Pons (tissue), 1 donor: ENCODE results near the gene YES1.
A peak's percentile ranks its signal among the peaks of the same experiment; 100 is the strongest.
"Not testable (repeated sequence)": the region's sequence is repeated elsewhere in the genome, so short reads cannot be mapped to it uniquely, and the experiment has no call there.

Source experiments
- DNase-seq: peaks from one replicate; pipeline ENCODE4 v3.0.0-alpha.2; 2016; ENCODE audit warnings: low spot score

Gene YES1

DNA sequence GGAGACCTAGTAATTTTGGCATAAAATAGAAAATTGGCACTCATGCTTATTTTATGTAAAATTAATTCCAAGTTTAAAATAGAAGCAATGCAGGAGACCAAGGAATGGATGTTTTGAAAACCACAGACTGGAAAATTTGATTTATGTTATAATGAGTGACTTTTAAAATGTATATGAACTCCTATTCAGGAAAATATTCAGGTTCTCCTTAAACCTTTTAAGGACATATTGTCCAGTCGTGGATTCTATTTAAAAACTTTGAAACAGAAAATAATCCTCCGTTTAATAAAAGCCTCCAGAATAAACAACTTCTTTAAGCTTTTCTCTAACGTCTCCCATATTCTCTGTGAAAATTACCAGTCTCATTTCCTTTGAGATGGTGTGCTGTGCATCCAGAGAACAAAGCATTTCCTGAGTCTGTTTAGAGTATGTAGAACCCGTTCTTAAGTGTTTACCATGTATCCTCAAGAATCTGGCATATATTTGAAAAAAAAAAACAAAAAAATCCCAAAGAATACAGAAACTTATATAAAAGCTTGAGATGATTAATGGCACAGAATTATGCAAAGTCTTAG lies 8.6 kb upstream of the YES1 start:
- DNase-seq = no peak

DNA sequence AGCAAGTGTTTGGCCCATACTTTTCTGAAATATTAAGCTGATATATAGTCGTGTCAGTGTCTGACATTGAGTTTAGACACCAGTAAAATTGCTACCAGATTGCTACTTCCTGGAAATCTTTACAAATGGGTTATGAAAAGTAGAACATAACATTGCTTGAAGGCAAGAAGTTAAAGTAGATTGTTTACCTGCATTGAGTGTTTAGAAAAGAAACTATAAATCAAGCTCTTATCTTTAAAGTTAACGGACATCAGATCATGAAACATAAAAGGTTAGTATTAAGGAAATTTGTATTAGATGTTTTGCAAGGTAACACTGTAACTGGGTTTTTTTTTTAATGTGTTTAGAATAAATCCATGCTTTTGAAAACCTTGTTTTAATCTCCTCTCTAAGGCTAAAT lies 4.8 kb upstream of the YES1 start:
- DNase-seq = no peak

DNA sequence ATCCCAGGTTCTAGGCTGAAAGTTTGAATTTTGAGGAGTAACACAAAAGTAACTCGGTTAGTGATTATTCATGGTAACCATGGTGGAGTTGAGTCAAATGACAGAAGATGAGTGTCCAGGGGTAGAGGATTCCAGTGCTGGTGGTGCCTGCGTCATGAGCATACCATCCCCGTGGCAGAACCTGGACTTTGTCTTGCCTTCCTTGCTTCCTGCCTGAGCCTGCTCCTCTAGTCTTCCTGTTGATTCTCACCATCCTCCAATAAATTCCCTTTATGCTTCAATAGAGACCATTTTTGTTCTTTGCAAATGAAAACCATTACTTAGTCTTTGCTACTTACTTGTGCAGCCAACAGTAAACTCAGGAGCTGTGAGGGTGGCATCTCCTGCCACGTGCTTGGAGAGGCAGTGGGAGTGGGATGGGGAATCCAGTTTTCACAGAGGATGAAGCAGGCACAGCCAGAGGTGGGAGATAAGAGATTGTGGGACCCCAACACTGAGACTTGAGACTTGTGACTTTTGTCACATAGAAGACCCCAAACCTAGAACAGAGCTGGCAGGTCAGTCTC lies 4.1 kb upstream of the YES1 start:
- DNase-seq = no peak

DNA sequence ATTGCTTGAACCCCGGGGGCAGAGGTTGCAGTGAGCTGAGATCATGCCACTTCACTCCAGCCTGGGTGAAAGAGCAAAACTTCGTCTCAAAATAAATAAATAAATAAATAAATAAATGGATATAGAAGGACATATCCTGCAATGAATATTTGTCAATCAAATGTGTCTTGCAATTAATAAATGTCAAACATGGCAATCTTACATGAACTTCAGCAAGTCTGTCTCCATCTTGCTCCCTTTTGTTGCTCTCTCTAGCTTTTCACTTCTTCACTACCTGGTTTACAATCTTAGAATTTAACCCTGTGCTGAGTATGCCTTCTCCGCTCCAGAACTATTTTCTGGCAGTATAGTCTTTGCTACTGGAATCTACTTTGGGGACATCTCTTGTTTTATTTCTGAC lies 3.3 kb upstream of the YES1 start:
- DNase-seq = no peak

DNA sequence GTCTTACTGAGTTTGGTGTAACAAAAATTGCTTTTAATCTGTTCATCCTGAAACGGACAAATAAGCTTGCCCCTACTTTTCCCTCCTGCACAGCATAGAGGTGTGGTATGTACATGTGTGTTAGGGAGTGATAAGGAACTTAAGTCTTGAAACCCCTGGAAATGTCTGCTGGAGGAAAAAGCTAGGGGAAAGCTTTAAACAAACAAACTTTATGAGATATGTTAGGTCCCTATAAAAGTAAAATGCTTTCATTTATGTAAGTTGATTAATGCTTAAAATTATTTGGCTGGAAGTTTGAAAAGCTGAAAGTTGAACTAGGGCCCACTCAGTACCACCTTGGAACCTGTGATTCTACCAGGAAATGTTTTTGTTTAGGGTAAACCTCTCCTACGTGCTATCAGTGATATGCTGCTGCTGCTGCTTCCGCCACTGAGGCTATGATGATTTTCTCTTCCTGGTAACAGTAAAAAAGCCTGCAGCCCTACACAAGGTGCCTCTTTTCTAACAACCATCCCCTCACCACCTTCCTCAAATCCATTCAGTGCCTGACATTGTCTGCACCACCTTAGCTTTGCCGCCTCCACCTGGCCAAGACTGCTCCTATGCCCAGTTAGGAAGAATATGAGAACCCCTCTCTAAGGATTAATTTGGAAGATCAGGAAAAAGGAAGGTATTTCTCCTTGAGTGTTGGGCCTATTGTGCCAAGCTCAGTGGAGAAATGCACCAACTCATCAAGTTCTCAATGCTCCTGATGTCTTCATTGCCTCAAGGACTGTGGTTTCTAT lies 2.5 kb upstream of the YES1 start:
- no peak for DNase-seq

DNA sequence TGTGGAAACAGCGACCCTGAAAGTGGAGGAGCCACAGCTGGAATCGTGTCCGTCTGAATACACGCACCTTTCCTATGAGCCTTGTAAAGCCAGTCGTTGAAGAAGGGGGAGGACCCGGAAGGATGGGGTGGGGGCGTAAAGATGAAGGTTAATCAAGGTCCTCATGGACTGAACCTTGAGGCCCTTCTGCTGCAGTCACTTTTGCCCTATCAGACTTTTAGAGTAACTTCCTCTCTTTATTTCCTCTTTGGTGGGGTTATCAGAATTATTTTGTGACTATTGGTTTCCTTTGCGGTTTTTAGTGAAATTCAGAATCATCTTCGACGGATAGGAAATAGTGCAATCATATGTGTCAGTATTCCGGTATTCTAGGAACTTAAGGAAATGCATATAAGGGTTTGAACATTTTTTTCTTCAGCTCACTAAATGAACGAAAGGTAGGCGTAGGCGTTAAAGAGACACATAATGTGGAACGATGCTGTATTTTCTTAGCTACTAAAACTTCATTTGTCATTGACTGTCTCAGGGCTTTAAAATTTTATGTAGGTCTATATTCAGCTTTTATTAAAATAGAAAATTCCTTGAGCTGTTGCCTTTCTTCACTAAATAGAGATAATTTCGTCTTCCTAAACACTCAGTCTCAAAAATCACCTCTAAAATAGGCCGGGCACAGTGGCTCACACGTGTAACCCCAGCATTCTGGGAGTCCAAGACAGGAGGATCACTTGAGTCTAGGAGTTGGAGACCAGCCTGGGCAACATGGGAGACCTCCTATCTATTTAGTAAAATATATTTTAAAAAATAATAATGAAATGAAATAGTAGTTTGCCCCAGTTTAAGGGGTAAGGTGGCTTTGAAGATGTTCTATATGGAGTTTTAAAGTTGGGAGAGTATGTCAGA lies 1.4 kb upstream of the YES1 start:
- no peak for DNase-seq

DNA sequence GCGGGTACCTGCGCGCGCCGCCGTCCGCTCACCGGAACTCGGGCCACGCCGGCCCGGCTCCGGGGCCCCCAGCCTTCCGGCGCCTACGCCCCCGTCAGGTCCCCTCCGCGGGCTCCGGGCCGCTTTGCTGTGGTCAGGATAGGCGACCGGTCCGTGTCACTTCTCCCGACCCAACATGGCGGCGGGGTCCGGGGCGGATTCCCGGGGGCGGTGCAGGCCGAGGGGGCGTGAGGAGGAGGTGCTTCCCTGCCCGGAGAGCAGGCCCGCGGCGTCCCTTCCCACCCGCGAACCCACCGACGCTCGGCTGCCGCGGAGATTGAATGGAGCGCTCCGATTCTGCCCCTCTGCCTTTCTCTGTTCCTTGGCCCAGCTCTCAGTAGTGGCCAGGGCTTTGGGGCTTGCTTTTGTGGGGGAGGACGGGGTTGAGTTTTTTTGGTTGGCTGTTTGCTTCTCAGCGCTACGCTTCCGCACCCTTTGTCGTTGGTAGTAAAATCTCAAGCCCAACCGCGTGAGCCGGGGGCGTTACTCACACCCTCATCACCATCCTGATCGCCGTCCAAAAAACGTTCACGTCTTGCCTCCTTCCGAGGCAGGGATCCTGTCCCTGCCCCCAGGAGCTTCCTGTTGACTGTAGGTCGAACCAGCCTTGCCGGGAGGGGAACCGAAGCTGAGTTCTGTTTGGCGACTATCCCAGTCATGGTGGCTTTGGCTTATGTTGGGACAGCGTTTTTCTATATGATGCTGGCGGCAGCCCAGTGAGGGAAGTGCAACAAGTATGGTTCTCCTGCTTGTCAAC lies 532 bp upstream of the YES1 start:
- DNase-seq = peak; percentile 31

DNA sequence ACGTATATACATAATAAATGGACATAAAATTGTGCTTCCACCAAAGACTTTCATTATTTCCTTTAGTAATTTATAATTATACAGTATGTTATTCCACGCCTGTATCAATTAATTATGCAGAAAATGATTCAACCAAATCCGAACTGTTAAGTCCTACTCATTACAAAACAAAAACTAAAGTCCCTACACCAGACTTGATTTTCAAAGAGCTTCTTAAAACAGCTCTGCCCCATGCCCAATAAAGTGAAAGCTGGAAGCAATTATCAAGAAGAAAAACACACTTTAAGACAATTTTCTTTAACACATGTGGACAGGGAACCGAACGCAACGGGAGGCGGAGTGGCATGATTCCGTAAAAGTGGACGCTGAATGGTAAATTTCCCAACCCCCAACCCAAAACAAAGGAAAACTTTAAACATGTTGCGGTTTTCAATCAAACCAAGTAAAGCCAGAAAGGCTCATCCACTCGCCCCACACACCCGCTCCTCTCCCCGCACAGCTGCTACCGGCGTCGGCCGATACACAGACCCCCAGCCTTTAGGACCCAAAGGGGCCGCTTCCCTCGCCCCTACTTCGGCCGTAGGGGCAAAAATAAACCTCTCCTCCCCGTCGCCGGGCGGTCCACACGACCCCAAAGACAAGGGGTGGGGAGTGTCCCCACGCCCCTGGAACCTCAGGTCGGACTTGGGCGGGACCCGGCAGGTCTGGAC lies 705 bp downstream of the YES1 start:
- no peak for DNase-seq

DNA sequence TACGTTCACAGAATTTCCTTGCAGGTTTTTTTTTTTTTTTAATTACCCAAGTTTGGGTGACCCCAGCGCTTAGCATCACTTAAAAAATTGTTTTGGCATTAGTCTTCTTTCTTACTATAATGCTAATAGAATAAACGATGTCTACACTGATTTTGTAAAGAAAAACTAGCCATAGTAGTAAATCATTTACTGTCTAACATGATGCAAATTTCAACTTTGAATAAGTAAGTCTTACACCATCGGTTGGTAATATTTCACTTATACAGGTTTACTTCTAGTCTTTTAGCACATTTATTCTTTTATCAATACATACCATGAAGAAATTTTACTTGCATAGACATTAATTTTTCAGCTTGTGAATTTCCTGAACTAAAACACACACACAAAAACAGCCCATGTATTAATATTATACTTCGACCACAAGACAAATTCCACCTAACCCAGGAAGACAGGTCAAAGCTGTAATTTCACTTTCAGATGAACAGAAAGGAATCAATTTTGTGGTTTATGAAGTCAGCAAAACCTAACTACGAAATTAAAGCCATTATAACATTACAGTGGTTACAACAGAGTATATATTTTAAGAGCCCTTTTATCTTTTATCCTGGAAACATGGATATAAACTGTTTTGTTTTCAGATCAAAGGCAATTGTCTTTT lies 1.9 kb downstream of the YES1 start:
- DNase-seq = no peak

DNA sequence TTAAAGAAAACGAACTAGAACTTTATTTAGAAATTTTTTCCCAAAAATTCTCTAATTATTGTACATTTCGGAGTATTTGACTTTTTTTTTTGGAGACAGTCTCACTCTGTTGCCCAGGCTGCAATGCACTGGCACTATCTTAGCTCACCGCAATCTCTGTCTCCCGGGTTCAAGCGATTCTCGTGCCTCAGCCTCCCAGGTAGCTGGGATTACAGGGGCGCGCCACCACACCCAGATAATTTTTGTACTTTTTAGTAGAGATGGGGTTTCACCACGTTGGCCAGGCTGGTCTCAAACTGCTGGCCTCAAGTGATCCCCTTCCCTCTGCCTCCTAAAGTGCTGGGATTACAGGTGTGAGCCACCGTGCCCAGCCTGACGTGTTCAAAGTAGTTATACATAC lies 2.8 kb downstream of the YES1 start:
- DNase-seq = not testable (repeated sequence)

DNA sequence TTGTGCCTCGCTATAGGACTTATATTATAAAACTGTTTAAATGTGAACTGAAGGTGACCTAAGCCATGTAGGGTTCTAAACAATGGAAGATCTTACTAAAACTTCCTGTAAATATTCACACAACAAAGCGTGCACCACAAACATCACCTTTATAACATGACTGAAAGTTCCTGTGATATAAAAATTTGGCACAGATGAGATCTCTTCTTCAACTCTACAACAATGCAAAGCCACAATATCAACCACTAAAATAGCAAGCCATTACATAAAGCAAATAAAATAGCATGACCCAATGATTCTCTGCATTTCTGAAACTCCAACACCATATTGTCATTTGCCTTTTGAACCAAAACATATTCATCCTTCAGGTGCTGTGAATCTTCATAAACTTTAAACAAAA lies 3.5 kb downstream of the YES1 start:
- DNase-seq = no peak

DNA sequence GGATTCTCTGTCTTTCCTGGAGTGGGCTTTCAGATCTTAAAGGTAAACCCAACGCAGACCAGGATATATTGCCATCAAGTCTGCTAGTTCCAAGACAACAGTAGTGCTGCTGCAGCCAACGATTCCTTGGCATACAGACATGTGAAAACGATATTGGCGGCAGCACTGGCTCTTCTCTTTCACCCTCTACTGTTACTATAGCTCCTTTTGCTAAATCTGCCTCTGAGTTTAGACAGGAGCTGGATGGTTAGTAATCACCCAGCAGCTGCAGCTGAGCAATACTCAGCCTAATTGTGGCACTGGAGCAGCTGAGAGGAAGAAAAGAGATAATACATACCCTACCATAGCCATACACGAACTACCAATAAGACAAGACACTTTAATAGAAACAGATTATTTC lies 4.0 kb downstream of the YES1 start:
- DNase-seq = peak; percentile 49

DNA sequence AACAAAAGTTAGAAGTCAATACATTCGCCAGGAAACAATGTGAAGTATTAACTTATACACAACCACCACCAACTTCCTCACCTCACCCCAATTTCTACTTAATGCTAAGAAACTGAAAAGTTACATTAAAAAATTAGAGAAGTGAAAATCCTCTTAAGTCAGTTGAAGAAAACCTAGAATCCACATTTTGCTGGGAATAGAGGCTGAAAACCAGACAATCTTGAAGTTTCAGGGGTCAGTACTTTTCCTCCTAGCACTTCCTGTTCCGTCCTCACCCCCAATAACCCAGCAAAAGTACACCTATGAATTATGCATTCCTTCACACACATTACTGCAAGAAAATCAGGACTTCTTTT lies 6.3 kb downstream of the YES1 start:
- DNase-seq = no peak

DNA sequence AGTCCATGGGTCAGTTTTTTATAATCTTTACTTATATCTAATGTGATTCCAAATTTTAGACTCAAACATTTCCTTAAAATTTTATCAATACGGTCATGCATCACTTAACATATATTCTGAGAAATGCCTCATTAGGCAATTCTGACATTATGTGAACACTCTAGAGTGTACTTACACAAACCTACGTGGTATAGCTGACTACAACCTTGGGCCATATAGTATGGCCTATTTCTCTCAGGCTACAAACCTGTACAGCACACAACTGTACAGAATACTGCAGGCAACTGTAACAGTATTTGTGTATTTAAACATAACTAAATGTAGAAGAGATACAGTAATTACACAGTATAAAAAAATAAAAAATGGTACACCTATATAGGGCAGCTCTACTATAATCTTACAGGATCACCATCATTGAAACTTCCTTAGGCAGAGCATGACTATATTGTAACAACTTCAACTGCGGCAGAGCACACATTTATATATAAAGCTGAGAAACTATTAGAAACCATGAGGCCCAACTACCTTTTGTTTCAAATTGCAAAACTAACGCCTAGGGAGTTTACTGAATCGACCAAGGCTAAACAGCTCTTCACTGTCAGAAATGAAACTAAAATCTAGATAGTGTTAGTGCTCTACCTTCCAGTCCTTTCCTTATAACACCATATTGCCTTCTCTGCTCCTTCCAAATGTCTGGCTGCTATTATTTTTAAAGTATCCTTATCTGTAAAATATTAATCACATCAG lies 6.9 kb downstream of the YES1 start:
- DNase-seq = no peak

DNA sequence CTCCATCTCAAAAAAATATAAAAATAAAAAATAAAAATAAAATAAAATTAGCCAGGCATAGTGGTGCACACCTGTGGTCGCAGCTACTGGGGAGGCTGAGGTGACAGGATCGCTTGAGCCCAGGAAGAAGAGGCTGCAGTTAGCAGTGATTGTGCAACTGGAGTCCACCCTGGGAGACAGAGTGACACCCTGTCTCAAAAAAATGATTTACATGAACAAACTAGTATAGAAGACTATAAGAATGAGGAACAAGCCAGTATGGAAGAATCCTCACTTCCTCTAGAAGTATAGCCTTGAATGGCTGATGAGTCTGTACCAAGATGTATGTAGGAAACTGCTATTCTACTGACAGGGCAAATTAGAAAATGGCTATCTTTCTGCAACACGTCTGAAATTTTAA lies 10.9 kb downstream of the YES1 start:
- no peak for DNase-seq

DNA sequence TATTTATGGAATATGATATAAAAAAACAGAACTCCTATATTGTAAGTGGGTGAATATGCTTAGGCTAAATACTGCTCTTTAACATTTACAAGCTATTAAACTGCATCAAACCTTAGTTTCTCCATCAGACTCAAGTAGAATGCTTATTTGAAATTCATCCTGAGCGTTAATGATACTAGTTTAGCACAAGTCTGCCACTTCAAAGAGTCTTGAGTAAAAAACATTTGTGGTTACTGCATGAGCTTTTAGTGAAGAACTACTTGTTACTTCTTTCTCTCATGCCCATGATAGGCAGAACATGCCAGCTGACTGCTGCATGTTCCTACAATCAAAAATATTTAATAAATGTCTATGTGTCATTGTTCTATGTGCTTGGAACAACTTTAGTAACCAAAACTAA lies 12.1 kb downstream of the YES1 start:
- no peak for DNase-seq

DNA sequence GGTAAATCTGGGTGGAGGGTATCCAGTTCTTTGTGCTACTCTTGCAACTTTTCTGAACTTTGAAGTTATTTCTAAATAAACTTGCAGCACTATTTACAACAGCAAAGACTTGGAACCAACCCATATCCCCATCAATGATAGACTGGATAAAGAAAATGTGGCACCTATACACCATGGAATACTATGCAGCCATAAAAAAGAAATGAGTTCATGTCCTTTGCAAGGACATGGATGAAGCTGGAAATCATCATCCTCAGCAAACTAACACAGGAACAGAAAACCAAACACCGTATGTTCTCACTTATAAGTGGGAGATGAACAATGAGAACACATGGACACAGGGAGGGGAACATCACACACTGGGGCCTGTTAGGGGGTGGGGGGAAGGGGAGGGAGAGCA lies 16.7 kb downstream of the YES1 start:
- not testable (repeated sequence) for DNase-seq

DNA sequence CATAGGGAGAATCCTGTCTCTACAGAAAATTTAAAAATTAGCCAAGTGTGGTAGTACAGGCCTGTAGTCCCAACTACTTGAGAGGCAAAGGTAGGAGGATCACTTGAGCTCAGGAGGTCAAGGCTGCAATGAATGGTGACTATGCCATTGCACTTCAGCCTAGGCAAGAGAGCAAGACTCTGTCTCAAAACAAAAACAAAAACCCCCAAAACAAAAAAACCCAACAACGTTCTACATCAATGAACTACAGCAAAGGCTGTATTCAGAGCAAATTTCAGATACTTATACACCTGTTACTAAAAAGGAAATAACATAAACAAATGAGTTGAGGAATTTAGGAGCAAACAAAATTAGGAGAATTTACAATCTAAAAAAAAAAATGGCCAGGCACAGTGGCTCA lies 22.6 kb downstream of the YES1 start:
- DNase-seq = no peak

DNA sequence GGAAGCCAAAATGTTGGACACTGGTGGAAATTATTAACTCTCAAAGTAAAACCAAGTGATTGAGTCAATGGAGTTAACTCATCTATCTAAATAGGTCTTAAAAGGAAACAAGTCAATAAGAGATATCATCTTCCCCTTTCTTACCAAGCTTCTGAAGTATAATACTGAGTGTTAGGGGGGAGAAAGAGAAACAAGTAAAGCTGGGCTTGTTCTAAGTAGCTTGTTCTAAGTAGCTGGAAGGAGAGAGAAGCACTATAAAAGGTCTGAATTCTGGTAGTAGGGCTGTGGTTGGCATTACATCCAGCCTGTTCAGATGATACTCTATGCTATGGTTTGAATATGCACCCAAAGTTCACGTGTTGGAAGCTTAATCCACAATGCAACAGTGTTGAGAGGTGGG lies 26.8 kb downstream of the YES1 start:
- DNase-seq = no peak
